ENCODE data around the gene FYB1. TPM values are rescaled to one million over a fixed set of nuclear protein-coding genes. Genes with fewer than 3 reads are reported as not detected.

Gene FYB1
- total RNA-seq, 1 experiment from 2014 or later, result not detected

DNA sequence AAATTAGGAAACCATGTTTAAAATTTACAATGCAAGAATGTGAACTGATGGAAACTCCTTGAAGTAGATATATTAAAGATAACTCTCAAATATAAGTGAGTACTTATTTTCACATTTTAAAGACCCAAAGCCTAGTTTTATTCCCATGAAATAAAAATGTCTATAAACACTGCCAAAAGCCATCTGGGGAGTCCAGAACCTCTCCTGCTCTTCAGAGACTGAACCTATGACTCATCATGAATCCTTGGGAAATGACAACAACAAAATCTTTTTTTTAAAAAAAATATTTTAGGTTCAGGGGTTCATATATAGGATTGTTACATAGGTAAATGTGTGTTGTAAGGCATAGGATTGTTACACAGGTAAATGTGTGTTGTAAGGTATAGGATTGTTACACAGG is 33.8 kb upstream of the FYB1 start:
- ChIA-PET CTCF (no interaction called here), POLR2A (ENCODE audit: low non-redundant PET) (no interaction called here)
- H3K36me3 ChIP-seq (ENCODE audit: insufficient read depth, low read length, poor library complexity, severe bottlenecking), result no peaks in the 10 kb centered on the region
- H3K9me3 ChIP-seq (ENCODE audit: low read depth, low read length, poor library complexity, severe bottlenecking), result no peaks in the 10 kb centered on the region
- DNase-seq (ENCODE audit: low spot score), result no peak
- intact Hi-C loops (cut with micrococcal nuclease; ENCODE audit: unreplicated experiment), result no loop called here
- no peaks in the 10 kb centered on the region for H3K4me1 ChIP-seq (ENCODE audit: insufficient read depth, low read length, poor library complexity, severe bottlenecking)
- no peak for TF ChIP-seq CTCF (conservative IDR thresholded peaks at IDR 0.05; ENCODE audit: low read depth, low read length)
- no peak for TF ChIP-seq EZH2 (IDR thresholded peaks at IDR 0.05; ENCODE audit: borderline replicate concordance, low read depth, low read length, poor library complexity, severe bottlenecking)
- no TSS peak for BruUV-seq (replicated peaks)
- H3K4me3 ChIP-seq (ENCODE audit: low read depth, low read length, poor library complexity, severe bottlenecking), result no peak overlapping the region
- no peak overlapping the region for H3K27ac ChIP-seq (ENCODE audit: low read depth, low read length, poor library complexity, severe bottlenecking)
- no peaks in the 10 kb centered on the region for H3K27me3 ChIP-seq (replicated peaks; ENCODE audit: insufficient read depth, low read depth, low read length, poor library complexity)

DNA sequence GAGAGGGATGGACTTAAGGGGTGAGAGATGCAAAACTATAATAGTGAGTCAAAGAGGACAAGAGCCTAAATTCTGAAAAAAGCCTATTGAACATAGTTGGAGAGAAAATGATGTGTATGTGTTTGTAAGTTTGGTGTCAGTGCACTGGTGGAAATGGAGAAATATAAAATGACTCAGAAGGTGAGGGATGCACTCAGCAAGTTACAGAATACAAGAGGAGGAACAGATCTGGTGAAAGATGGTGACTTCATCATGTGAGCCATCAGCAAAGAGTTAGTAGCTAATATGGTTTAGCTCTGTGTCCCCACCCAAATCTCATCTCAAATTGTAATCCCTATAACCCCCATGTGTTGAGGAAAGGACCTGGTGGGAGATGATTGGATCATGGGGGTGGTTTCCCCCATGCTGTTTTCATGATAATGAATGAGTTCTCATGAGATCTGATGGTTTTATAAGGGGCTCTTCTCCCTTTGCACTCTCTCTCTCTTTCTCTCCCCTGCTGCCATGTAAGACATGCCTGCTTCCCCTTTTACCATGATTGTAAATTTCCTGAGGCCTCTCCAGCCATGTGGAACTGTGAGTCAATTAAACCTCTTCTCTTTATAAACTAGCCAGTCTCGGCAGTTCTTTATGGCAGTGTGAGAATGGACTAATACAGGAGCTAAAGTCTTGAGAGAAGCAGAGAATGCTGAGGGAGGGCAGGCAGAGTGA is 30.4 kb upstream of the FYB1 start:
- Histone ChIP-seq H3K4me3 (ENCODE audit: low read depth, low read length, poor library complexity, severe bottlenecking) (no peak overlapping the region), H3K4me1 (ENCODE audit: insufficient read depth, low read length, poor library complexity, severe bottlenecking) (no peaks in the 10 kb centered on the region), H3K27ac (ENCODE audit: low read depth, low read length, poor library complexity, severe bottlenecking) (no peak overlapping the region), H3K36me3 (ENCODE audit: insufficient read depth, low read length, poor library complexity, severe bottlenecking) (no peaks in the 10 kb centered on the region), H3K9me3 (ENCODE audit: low read depth, low read length, poor library complexity, severe bottlenecking) (no peaks in the 10 kb centered on the region), H3K27me3 (replicated peaks; ENCODE audit: insufficient read depth, low read depth, low read length, poor library complexity) (no peaks in the 10 kb centered on the region)
- no peak for TF ChIP-seq CTCF (conservative IDR thresholded peaks at IDR 0.05; ENCODE audit: low read depth, low read length)
- TF ChIP-seq EZH2 (IDR thresholded peaks at IDR 0.05; ENCODE audit: borderline replicate concordance, low read depth, low read length, poor library complexity, severe bottlenecking), result no peak
- no TSS peak for BruUV-seq (replicated peaks)
- ChIA-PET CTCF (no interaction called here), POLR2A (ENCODE audit: low non-redundant PET) (no interaction called here)
- no peak for DNase-seq (ENCODE audit: low spot score)
- intact Hi-C loops (cut with micrococcal nuclease; ENCODE audit: unreplicated experiment), result no loop called here

DNA sequence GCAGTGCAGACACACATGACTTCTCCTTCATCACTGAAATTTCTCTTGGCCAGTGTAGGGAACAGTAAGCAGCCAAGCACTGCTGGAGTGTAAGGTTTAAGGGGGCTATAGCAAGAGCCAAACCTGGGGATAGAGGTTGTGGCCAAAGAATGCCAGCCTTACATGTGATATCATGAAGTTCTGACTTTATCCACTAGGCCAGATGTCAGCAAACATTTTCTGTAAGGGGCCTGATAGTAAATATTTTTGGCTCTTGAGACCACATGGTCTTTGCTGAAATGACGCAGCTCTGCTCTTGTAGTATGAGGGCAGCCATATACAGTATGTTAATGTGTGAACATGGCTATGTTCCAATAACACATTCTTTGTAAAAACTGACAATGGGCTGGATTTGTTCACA is 29.7 kb upstream of the FYB1 start:
- POLR2A ChIA-PET (ENCODE audit: low non-redundant PET), result no interaction called here
- intact Hi-C loops (cut with micrococcal nuclease; ENCODE audit: unreplicated experiment), result no loop called here
- Histone ChIP-seq H3K27me3 (replicated peaks; ENCODE audit: insufficient read depth, low read depth, low read length, poor library complexity) (no peaks in the 10 kb centered on the region), H3K36me3 (ENCODE audit: insufficient read depth, low read length, poor library complexity, severe bottlenecking) (no peaks in the 10 kb centered on the region), H3K4me3 (ENCODE audit: low read depth, low read length, poor library complexity, severe bottlenecking) (no peak overlapping the region), H3K9me3 (ENCODE audit: low read depth, low read length, poor library complexity, severe bottlenecking) (no peaks in the 10 kb centered on the region), H3K4me1 (ENCODE audit: insufficient read depth, low read length, poor library complexity, severe bottlenecking) (no peaks in the 10 kb centered on the region), H3K27ac (ENCODE audit: low read depth, low read length, poor library complexity, severe bottlenecking) (no peak overlapping the region)
- DNase-seq (ENCODE audit: low spot score), result no peak
- CTCF ChIA-PET, result no interaction called here
- BruUV-seq (replicated peaks), result no TSS peak
- TF ChIP-seq CTCF (conservative IDR thresholded peaks at IDR 0.05; ENCODE audit: low read depth, low read length) (no peak), EZH2 (IDR thresholded peaks at IDR 0.05; ENCODE audit: borderline replicate concordance, low read depth, low read length, poor library complexity, severe bottlenecking) (no peak)

Measured in A673 (cell line).